Activated naive CD4-positive, alpha-beta T cell treated with anti-CD3 and anti-CD28 coated beads, Interleukin-2, amount 50 U/mL, for 24 hours (primary cell): ENCODE measurements around the gene RBMY1J.
"Not testable (repeated sequence)": the region's sequence is repeated elsewhere in the genome, so short reads cannot be mapped to it uniquely, and the experiment has no call there.

ENCODE experiments used
- H3K27ac Mint-ChIP-seq: one replicate; pipeline ENCODE4 v1.8.0; 2021; ENCODE audit warnings: mild to moderate bottlenecking, mixed read lengths
- H3K27me3 Mint-ChIP-seq: one replicate; pipeline ENCODE4 v1.8.0; 2021; ENCODE audit warnings: mixed read lengths
- H3K36me3 Mint-ChIP-seq: one replicate; pipeline ENCODE4 v1.8.0; 2021; ENCODE audit warnings: mixed read lengths
- H3K4me1 Mint-ChIP-seq: one replicate; pipeline ENCODE4 v1.8.0; 2021; ENCODE audit warnings: mixed read lengths
- H3K4me3 Mint-ChIP-seq: one replicate; pipeline ENCODE4 v1.8.0; 2021; ENCODE audit warnings: mild to moderate bottlenecking, mixed read lengths
- H3K9me3 Mint-ChIP-seq: one replicate; pipeline ENCODE4 v1.8.0; 2021; ENCODE audit warnings: mixed read lengths

The RBMY1J gene

DNA sequence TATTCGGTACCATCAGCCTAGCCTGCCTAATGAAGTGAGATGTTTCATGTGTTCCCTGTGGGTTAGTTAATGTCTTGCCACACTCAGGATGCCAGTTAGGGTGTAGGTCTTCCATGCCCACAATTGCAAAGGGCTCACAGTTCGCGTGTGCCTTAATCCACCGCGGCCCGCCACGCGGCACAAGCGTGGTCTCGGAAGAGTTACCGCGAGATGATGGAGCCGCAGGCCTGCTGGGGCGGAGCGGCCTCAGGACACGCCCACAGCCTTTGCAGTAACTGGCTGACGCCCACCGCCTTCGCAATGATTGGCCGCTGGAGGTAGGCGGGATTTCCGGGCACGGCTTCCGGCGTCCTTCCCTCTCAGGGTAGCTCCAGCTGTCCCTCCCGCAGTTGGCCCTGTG, at the start of gene RBMY1J:
RBMY1J (plus strand) TSS at position 301 of the 400 bp plus-strand sequence. CDS start 2,038 bp downstream, outside the sequence.
- H3K27ac Mint-ChIP-seq, H3K9me3 Mint-ChIP-seq, H3K36me3 Mint-ChIP-seq, H3K4me1 Mint-ChIP-seq, H3K27me3 Mint-ChIP-seq, H3K4me3 Mint-ChIP-seq: not testable (repeated sequence)

DNA sequence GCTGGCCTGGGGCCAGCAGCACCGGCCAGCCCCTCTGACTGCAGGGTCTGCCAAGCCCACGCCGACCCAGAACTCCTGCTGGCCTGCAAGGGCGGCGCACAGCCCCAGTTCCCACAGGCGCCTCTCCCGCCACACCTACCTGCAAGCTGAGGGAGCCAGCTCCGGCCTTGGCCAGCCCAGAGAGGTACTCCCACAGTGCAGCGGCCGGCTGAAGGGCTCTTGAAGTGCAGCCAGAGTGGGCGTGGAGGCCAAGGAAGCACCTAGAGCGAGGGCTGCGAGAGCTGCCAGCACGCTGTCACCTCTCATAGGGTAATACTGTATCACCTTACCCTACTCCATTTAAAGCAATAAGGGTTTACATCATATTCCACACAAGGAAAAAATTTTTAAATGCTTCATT, 35.8 kb upstream of the RBMY1J start:
- Mint-ChIP-seq H3K4me3 (no peak overlapping the region), H3K36me3 (no peaks in the 10 kb centered on the region), H3K4me1 (no peaks in the 10 kb centered on the region), H3K27ac (no peak overlapping the region), H3K27me3 (no peaks in the 10 kb centered on the region), H3K9me3 (no peaks in the 10 kb centered on the region)

DNA sequence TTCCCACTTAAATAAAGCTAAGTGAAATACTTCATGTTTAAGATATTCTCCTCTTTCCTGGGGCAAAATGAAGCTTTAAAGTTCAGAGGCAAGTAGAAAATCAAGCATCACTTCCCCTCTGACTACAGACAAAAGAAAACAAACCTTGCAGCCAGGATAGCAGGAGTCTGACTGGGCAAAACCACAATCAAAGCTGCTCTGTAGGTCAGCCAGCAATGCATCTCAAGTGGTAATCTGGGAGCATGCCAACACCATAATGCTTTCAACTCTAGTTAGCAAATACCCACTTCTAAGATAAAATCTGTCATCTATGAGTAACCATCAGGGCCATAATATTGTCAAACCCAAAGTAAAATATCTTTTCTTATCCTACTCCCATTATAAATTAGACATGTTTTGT, 32.6 kb upstream of the RBMY1J start:
- H3K36me3 Mint-ChIP-seq, result no peaks in the 10 kb centered on the region
- H3K27ac Mint-ChIP-seq, result no peak overlapping the region
- no peaks in the 10 kb centered on the region for H3K4me1 Mint-ChIP-seq
- H3K27me3 Mint-ChIP-seq, result no peaks in the 10 kb centered on the region
- H3K4me3 Mint-ChIP-seq, result no peak overlapping the region
- H3K9me3 Mint-ChIP-seq, result no peaks in the 10 kb centered on the region

DNA sequence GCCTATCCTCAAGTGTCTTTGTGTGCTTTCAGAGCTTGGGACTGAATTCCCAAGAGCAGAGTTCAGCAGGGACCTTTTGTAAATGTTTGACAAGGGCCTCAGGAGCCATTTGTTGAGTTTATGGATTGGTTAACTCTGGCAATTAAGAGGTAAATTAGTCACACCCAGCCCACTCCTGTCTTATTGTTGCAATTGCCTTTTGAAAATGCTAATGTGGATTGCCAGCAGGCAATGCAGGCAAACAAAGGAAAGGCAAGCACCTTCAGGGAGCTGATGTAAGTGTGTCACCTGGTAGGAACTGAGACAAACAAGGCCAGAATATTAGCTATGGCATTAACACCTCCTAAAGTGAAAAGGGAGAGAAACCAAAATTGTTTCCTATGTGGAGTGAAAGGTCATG, 29.7 kb upstream of the RBMY1J start:
- Mint-ChIP-seq H3K36me3 (no peaks in the 10 kb centered on the region), H3K4me1 (no peaks in the 10 kb centered on the region), H3K27ac (no peak overlapping the region), H3K27me3 (no peaks in the 10 kb centered on the region), H3K9me3 (no peaks in the 10 kb centered on the region), H3K4me3 (no peak overlapping the region)

DNA sequence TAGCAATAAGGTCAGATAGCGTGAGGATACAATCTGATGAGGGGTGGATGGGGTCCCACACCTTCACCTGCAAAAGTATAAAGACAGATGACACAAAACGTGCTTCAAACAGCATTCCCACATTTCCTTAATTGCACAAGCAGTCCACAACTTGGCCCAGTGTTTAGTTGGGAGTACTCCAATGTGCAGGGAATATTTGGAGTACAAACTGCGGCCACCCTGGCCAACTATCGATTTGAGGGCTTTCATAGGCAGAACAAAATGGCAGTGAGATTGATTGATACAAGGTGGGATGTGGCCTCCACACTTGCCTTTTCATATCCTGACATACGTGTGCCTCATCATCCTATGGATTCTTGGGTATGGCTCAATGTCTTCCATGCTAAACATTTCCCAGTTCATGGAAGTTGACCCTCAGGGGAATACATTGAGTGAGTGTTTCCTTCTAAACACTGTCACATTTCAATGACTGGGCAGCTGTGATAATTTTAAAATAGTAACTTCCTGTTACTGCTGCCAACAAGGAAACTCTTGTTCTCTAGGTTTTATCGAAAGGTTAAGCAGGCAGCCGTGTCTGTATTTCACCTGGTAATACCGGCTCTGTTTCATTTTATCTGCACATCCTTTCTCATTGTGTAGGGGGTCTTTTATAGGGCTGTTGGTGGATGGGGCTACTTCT, 41.6 kb downstream of the RBMY1J start:
- H3K36me3 Mint-ChIP-seq, H3K4me3 Mint-ChIP-seq, H3K9me3 Mint-ChIP-seq, H3K4me1 Mint-ChIP-seq, H3K27me3 Mint-ChIP-seq, H3K27ac Mint-ChIP-seq: not testable (repeated sequence)

DNA sequence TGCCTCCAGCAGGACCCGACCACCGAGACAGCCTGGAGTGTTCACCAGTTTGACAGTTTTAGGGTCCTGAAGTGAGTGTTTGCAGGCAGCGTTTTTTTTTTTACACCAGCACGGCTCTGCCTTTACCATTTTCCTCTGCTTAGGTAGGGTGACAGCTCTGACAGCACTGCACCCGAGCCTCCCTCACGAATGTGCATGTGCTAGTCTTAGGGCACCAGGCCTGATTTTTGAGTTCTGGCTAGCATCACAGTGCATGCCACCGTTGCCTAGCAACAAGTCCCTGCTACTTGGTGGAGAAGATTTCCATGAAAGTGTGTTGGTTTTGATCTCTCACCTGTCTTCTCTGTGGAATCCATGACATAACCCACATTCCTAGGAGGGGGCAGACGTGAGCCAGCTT, 52.3 kb downstream of the RBMY1J start:
- H3K4me1 Mint-ChIP-seq, H3K9me3 Mint-ChIP-seq, H3K27me3 Mint-ChIP-seq, H3K27ac Mint-ChIP-seq, H3K4me3 Mint-ChIP-seq, H3K36me3 Mint-ChIP-seq: not testable (repeated sequence)

DNA sequence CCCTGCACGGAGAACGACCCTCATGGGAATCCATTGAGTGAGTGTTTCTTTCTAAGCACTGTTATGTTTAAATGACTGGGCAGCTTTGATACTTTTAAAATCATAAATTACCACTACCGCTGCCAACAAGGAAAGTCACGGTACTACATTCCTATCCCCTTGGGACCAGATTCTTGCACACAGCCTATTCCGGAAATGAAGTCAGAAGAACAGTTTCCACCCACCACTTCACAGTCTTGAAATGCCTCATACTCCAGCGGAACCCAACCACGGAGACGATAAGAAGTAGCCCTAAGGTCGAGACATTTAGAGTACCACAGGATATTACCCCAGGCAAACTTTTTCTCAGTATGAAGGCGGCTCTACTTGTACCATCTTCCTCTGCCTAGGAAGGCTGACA, 58.8 kb downstream of the RBMY1J start:
- H3K4me1 Mint-ChIP-seq, result not testable (repeated sequence)

More for the DNA sequence above, 58.8 kb downstream of the RBMY1J start:
- not testable (repeated sequence) for H3K27ac Mint-ChIP-seq, H3K27me3 Mint-ChIP-seq, H3K36me3 Mint-ChIP-seq, H3K9me3 Mint-ChIP-seq, H3K4me3 Mint-ChIP-seq
